Anterior cingulate cortex (tissue), 58 donors: Measurements from ENCODE around the gene RBM38.

Source experiments
- DNase-seq, 58 donors: peaks; one replicate each; lab custom pipeline; 2025; lab: John Stamatoyannopoulos, UW

The RBM38 gene

GRCh38 chr20:57388953-57389694, 2.1 kb upstream of the RBM38 start:
- DNase-seq = peak in 40 of 58 donors; percentile 16 to 72 (median 48)

DNA sequence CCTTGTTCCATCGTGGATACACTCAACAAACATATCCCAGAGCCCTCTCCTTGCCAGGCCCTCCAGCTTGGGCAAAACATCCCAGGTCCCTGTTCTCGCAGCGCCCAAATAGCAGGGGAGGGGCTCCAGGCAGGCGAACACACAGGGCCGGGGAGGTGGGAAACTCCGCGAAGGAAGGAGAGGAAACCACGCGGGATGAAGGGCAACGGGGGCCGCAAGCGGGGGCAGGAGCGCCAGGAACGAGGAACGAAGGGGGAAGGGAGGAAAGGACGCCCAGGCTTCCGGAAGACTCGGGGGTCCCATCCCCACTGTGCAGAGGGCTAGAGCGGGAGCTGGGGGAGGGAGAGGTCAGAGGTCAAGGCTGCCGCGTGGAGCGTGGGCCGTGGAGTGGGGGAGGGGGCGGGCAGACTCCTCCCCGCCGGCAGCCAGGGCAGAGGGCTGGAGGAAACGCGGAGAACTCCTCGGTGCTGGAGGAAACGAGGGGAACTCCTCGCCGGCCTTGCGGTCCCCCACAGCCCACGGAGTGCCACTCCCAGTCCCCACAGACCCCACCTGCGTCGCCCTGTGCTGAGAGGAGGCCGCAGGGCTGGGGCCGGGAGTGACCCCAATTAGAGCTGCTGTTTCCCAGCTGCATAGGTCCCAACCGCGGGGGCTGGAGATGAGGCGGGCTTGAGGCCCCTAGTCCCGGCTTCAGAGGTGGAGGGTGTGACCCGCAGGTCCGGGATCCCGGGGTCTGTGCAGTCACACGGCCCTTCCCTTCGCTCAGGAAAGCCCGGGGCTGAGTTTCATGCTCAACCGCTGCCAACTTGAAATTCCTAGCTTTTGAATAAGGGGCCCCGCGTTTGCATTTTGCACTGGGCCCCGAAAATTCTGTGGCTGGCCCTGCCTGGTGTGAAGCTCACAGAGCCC, 1.2 kb upstream of the RBM38 start:
- no peak for DNase-seq

GRCh38 chr20:57391439-57392301, 474 bp downstream of the RBM38 start:
- peak in 1 of 58 donors; percentile 29 for DNase-seq

GRCh38 chr20:57392512-57393271, 1.5 kb downstream of the RBM38 start:
- DNase-seq = peak in 17 of 58 donors; percentile 17 to 57 (median 34)

DNA sequence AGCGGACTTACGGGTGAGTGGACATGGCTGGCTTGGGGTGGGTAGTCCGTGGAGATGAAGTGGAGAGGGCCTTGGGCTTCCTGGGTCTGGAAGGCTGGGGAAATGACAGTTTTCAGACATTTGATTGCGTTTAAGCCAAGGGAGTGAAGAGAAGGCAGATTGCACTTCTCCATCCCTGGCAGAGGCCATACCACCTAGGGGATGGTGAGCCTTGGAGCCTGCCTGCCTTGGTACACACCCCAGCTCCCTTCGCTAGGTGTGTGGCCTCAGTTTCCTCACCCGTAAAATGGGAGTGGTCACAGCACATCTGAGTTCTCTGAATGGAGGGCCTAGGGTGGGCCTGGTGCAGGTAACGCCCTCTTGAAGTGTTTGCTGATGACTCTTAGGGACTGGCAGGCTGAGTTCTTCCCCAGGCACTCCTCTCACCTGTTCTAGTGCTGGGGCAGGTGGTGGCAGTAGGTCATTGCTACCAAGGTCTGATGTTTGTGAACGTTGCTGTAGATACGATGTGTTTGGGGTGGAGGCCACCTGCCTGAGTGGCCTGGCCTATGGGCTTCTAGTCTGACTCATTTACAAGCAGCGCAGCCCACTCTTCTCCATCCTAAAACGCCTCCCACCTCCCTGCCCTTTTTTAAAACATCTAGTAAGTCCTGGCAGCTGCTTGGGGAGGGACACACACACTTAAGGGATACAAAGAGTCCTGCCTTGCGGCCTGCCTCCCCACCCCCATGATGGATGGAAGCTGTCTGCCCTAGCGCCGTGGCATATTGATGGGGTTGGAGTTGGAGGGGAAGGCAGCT, 2.3 kb downstream of the RBM38 start:
- DNase-seq = no peak

- no peak for DNase-seq
These were observed 3.2 kb downstream of the RBM38 start for GRCh38 chr20:57394121-57395082.

DNA sequence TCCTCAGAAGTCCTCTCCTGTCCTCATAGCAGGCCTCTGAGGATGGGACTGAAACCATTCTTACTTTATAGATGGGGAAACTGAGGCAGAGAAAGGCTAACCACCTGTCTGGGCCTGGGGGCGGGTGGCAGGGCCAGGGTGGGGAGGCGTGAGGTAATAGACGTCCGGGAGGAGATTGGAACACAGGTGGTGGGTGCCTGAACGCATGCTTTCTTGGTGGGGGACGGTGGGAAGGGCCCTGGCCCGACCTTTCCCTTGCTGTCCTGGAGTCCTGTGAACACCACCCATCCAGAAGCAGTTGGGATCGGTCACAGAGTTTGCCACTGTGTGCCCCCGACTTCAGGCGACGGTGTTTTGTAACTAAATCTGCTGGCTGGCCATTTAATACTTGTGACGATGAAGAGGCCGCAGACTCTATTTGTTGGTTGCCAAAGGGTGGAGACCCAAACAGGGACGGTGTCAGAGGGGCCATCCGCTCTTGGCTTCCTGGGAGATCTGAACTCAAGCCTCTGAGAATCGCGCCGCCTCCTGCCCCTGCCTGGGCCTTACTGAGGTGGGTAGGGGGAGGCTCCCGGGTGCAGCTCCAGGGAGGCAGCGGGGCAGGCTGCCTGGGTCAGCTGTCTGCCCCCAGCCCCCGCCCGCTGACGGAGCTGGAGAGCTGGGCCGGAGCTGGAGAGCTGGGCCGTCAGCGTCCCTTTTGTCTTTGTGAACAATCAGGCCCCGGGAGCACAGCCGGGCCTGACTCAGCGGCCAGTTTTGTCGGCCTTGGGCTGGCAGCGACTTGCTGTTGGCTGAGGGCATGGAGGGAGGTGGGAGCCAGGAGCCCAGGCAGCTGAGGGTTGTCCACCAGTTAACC, 4.1 kb downstream of the RBM38 start:
- DNase-seq = peak in 57 of 58 donors; percentile 45 to 98 (median 90)

DNA sequence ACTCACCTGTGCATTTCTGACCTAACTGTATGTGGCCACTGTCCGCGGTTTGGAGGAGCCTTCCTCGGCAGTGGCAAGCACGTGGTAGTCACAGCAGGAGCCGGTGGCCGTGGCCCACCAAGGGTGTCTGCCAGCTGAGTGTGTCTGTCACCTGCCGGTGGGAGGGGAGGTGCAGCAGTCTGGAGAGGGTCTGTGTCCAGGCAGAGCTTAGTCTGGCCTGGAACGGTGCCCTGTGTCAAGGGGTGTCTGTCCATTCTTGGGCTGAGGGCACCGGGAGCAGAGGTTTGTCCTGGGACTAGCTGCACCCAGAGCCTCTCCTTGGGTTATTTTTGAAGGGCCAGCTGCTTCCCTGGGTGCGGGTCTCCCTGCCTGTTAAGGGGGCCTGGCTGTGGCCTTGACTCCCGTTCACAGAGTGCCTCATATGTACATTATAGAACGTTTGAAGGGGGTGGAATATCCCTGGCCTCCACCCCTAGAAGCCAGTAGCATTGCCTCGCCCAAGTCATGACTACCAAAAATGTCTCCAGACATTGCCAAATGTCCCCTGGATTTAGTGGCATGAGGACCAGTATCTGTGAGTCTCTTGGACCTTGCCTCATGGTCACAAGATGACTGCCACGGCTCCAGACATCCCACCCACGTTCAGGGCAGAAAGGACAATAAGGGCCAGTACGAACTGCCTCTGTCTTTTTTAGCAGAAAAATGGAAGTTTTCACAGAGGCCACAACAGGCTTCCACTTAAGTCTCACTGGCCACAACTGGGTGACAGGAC, 5.2 kb downstream of the RBM38 start:
- DNase-seq = no peak

DNA sequence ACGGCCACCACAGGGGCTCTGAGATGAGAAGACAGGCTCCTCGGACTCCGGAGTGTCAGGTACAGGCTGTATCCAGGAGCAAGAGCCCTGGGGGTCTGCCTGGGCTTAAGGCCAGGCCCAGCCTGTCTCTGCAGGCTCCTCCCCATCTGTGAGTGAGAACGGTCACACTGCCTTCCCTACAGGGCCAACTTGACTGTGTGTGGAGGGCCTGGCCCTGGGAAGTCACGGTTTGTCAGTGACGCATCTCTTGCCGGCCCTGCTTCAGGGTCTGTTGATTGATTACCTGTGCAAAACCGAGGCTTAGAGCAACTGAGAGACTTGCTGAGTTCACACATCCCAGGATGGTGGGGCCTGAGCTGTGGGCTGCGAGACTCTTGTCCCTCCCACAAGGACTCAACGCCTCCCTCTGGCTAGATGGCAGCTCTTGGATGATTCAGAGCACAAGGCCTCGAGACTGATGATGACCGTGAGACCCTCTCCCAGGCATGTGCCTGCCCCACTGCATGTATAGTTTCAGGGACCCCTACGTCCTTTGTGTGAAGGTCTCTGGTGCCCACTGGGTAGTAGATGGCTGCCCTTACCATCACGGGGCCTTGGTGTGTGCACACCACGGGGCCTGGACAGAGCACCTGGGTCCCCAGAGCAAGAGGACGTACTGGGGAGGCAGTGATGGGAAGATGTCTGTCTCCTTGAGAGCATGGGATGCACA, 5.9 kb downstream of the RBM38 start:
- no peak for DNase-seq

DNA sequence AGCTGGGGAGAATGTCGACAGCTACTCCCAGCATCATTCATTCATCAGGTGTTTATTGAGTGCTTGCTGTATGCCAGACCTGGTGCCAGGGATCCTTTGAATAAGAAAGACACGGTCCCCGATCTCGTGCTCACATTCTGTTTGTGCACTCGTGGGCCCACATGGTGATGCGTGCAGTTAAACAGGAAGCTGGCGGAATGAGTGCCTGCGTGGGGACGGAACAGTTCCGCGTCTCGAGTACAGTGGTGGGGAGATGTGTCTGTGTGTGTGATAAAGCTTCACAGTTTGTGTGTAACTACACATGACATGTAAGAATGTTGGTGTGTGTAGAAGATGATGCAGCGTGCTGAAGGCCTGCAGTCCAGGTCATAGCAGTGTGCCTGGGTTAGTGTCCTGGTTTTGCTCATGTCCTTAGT, 6.5 kb downstream of the RBM38 start:
- DNase-seq = peak in 3 of 58 donors; percentile 8 to 21 (median 16)

DNA sequence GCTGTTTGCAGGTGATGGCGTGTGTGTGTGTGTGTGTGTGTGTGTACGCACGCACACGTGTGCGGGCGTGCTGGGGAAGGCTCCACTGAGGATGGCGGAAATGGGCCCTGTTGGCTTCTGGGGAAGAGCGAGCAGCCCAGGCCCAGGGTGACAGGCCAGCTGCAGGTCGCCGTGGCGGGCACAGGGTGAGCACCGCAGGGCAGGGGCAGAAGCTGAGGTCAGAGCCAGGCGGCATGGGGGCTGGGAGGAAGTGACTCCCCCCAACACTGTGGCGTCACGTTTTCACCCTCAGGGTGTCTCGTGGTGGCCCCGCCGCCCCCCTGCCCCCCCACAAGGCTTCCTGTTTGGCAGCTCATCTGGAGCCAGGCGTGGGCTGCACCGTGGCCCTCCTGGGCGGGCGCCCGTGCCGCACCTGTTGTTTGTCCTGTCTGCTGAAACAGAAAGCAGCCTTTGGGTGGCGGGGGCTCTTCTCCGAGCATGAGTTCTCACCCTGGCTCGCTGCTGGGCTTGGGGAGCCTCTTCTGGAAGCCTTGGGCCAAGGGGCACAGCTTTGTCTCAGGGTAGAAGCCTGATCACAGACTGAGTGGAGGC, 7.1 kb downstream of the RBM38 start:
- DNase-seq = peak in 2 of 58 donors; percentile 35 to 37

- DNase-seq = peak in 3 of 58 donors; percentile 20 to 46 (median 38)
These were observed 7.8 kb downstream of the RBM38 start for GRCh38 chr20:57398901-57399535.

DNA sequence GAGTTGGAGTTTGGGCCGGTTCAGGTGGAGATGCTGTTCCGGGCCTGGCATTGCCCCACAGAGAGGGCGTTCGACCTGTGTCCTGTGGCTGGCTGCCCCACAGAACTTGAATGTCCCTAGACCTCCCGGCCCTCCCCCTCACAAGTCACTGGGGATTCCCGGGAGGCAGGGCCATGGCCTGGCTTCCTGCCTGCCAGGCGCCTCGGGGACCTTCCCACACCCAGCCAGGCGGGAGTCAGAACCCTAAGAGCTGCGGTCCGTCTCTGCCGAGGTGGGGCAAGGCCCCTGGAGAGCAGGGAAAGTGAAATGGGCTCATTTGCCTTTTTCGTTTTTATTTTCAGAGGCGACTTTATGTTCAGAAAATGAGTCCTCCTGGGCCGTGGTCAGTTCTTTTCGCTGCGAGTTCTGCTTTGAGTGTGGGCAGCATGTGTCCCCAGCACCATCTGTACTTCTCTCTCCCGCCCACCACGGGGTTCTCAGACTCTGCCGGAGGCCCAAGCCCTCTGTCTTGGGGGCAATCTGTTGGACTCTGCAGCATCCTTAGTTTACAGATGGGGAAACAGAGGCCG, 8.5 kb downstream of the RBM38 start:
- DNase-seq = peak in 4 of 58 donors; percentile 20 to 28 (median 24)

- no peak for DNase-seq
These were observed 9.1 kb downstream of the RBM38 start for GRCh38 chr20:57400231-57400701.
